HG03378 (cell line): ENCODE data around the gene LCE7A.

ENCODE experiments used
- ATAC-seq: cut with Tn5 transposase; IDR thresholded peaks from one replicate; pipeline ENCODE4 v1.9.1; 2021; ENCODE audit warnings: mild to moderate bottlenecking, moderate library complexity; ENCODE audit not compliant: unreplicated experiment

The LCE7A gene

GRCh38 chr1:152879559-152880198, 19.9 kb downstream of the LCE7A start:
- ATAC-seq: no peak

DNA sequence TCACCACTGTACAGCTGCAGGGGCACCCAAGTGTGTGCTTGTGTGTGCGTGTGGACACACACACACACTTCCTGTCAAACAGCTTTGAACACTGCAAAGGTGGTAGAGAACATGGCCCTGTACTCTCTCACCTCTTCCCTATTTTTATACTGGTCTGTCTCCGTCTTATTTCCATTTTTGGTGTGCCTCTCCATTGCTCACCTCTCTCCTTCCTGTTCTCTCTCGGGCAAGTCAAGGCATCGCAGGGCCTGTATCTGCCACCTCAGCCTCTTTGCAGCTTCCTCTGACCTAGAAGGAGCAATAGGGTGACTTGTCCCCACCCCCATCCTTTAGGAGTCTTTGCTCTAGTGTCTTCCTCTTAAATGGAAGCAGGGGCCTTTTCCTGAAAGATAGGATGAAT, 20.5 kb downstream of the LCE7A start:
- ATAC-seq: no peak

GRCh38 chr1:152880907-152881306, 21.1 kb downstream of the LCE7A start:
- ATAC-seq: no peak

DNA sequence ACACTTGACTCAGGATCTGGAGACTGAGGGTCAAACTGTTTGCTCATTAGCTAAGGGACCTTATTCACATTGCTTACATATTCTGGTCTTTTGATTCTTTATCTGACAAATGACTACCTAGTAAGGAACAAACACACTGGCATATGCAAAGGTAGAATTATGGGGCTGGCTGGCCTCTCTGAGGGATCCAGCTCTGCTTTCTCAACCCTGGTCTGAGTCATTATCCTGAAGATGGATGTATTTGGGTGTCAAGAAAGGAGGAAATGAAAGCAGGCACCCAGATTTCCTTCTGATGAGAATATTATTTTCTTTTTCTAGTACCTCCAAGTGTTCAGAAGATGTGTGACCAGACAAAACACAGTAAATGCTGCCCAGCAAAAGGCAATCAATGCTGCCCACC, 24.3 kb downstream of the LCE7A start:
- no peak for ATAC-seq

- no peak for ATAC-seq
Measured at GRCh38 chr1:152884506-152884905, 24.7 kb downstream of the LCE7A start.

DNA sequence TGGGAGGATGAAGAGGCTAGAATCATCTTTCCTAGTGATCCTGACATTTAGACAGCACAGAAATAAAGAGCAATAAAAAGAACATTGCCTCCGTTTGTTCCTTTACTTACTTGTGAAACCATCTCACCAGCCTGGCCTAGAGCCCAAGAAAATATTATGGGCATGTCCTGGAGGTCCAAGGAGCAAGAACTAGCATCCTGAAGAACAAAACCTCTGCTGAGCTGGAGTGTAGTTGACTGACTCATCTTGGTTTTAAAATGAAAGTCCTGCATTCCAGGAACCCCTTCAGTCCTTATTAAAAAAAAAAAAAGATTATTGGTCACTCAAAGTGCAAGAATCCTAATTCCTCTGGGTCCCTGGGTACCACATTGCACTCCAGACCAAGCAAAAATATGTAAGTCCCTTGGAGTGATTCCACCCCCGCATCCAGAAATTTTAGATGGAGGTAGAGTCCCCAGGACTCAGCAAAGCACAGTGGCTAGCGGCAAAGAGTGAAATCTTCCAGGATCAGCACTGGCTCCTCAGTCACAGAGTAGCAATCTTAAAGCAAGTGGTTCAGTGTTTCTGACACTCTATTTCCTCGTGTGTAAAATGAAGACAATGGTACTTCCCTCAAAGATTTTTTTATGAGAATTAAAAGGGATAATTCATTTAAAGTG, 25.3 kb downstream of the LCE7A start:
- ATAC-seq: no peak

DNA sequence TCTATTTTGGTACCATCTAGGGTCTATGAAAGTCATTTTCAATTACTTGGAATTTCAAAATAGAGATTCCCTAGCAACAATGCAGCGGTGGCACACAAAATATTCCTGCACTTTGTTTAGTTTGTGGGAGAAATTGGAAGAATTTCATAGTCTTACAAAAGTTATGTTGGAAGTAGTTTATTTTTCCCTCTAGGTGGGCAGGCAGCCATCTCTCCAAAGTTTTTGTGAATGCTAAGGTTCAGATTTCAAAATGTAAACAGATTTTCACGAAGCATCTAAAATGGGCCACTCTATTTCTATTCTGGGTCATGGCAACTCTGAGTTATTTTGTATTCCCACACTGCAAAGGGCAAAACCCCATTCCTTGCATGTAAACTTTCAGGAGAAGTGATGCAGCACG, 26.3 kb downstream of the LCE7A start:
- no peak for ATAC-seq

DNA sequence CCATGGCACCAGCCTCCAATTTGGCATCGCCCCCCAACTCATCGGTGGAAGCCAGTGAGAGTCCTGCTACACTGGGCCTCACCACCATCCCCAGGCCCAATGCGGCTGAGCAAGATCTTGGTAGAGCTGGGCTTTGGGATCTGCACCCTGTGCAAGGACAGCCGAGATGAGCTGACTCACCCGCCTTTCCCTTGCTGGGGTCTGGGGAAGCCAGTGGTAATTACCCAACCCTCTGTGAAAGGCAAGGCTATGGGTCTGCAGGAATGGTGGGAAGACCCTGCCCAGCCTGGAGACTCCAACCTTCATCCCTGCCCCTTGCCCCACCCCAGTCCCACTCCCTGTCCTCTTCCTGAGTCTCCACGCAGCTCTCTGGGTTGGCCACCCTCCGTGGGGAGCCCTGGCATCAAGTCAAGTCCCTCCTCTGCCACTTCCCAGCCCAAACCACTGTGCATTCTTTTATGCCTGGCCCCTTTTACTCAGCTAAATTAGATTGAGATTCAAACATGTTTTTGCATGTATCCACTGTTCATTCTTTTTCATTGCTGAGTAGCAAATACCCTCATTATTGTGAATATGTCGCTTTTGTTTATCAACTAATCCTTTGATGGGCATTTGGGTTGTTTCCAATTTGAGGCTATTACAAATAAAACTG, 27.1 kb downstream of the LCE7A start:
- ATAC-seq: no peak

- no peak for ATAC-seq
Measured at GRCh38 chr1:152888126-152888525, 28.3 kb downstream of the LCE7A start.

GRCh38 chr1:152899027-152899426, 39.2 kb downstream of the LCE7A start:
- no peak for ATAC-seq

DNA sequence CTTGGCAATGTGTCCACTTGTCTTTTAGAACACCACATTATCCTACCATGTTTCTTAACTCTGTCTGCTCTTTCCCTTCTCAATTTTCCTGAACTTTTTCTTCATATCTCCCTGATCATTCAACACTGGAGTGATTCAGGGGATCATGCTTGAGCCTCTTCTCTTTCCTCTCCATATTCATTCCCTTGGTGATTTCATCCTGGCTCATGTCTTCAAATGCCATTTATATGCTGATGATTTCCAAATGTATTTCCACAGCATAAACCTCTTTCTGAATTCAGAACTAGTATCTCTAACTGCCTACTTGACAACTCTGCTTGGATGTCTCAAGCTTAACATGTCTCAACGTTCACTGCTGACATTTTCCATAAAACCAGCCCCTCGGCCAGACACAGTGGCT, 40.1 kb downstream of the LCE7A start:
- no peak for ATAC-seq

- no peak for ATAC-seq
Measured at GRCh38 chr1:152901631-152902030, 41.8 kb downstream of the LCE7A start.

GRCh38 chr1:152902636-152903035, 42.8 kb downstream of the LCE7A start:
- ATAC-seq: no peak

- ATAC-seq: no peak
Measured at GRCh38 chr1:152904688-152905440, 45.1 kb downstream of the LCE7A start.

DNA sequence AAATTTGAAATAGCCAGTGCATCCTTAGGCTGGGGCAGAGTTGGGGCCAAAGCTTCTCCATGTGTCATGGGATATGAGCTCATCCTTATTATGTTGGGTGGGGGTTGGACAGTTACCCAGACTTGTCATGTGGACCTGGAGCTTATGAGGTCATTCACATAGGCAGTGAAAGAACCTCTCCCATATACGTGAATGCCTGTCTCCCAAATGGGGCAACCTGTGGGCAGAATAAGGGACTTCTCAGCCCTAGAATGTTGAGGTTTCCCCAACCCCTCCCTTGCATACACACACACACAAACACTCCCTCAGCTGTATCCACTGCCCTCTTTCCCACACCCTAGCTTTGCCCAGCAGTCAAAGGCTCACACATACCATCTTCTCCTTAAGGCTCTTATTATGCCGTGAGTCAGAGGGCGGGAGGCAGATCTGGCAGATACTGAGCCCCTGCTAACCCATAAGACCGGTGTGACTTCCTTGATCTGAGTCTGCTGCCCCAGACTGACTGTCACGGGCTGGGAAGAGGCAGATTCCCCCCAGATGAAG, 46.3 kb downstream of the LCE7A start:
- ATAC-seq: no peak

GRCh38 chr1:152907686-152908601, 48.1 kb downstream of the LCE7A start, which contains the start of gene IVL:
TSS of gene IVL (plus strand) at chr1:152908546. CDS start at chr1:152909798, 1,252 bp downstream.
- no peak for ATAC-seq

GRCh38 chr1:152909206-152909605, 49.4 kb downstream of the LCE7A start:
- no peak for ATAC-seq
